B cell (primary cell): Measurements from ENCODE around the gene B4GALNT1. TPM values are rescaled to one million over a fixed set of nuclear protein-coding genes. Genes with fewer than 3 reads are reported as not detected.
A peak's percentile ranks its signal among the peaks of the same experiment; 100 is the strongest.

Experiments used
- ATAC-seq: fragments of 200-7000 bp; cut with Tn5 transposase; one replicate; pipeline ENCODE4 v1.10.0; 2021; ENCODE audit warnings: low read depth, mild to moderate bottlenecking, moderate number of reproducible peaks, moderate library complexity
- CTCF ChIA-PET: fragments of 350-600 bp; sonication (Branson Sonifier 250); formaldehyde crosslinking; loops from one replicate; lab custom pipeline; 2021; ENCODE audit warnings: antibody characterized with exemption, inconsistent platforms; lab: Charles Lee
- POLR2A ChIA-PET: fragments of 350-600 bp; sonication (Branson Sonifier 250); formaldehyde crosslinking; loops from one replicate; lab custom pipeline; 2021; ENCODE audit warnings: antibody characterized with exemption; lab: Charles Lee
- DNase-seq: peaks from one replicate; pipeline ENCODE4 v3.0.0; 2013
- H2AFZ ChIP-seq: 2 replicates; pipeline ENCODE4 v1.6.1; 2012; ENCODE audit warnings: mild to moderate bottlenecking, low read depth, low read length; ENCODE audit not compliant: insufficient read depth, poor library complexity, severe bottlenecking
- H3K27ac ChIP-seq, 2 donors: 1 replicate in 1 of 2; 2 replicates in 1 of 2; pipeline ENCODE4 v1.5.1; 2012 to 2013; ENCODE audit warnings: low read length in 2 of 2, mild to moderate bottlenecking in 2 of 2, moderate library complexity in 1 of 2
- H3K27me3 ChIP-seq, 4 experiments: fragments of 200-600 bp in 1 of 4; sonication (generic) in 1 of 4; replicated peaks in 1 of 4; 1 replicate in 2 of 4; 2 replicates in 2 of 4; pipeline versions ENCODE4 v1.6.1 to v1.7.0; 2013 to 2016; ENCODE audit warnings: low read length in 3 of 4, mild to moderate bottlenecking in 2 of 4, mixed read lengths in 1 of 4, moderate library complexity in 1 of 4; ENCODE audit not compliant: insufficient read depth in 4 of 4, control insufficient read depth in 3 of 4; ENCODE audit errors: control extremely low read depth in 1 of 4
- H3K36me3 ChIP-seq, 2 experiments: replicated peaks in 1 of 2; 1 replicate in 1 of 2; 2 replicates in 1 of 2; pipeline versions ENCODE4 v1.6.1 to v1.7.1; 2013; ENCODE audit warnings: low read length in 1 of 2; ENCODE audit not compliant: insufficient read depth in 2 of 2, control insufficient read depth in 1 of 2; ENCODE audit errors: control extremely low read depth in 1 of 2, extremely low read depth in 1 of 2
- H3K4me1 ChIP-seq, 2 donors: fragments of 200-600 bp in 1 of 2; sonication (generic) in 1 of 2; 1 replicate in 1 of 2; 2 replicates in 1 of 2; pipeline versions ENCODE4 v1.5.1 to v1.6.1; 2013 to 2017; ENCODE audit warnings: low read length in 2 of 2; ENCODE audit not compliant: control insufficient read depth in 2 of 2, insufficient read depth in 2 of 2
- H3K4me2 ChIP-seq: replicated peaks from 2 replicates; pipeline ENCODE3; 2012; ENCODE audit warnings: mild to moderate bottlenecking, low read depth, low read length; ENCODE audit not compliant: poor library complexity, severe bottlenecking
- H3K4me3 ChIP-seq, 5 experiments: fragments of 200-600 bp in 1 of 5; sonication (generic) in 1 of 5; 1 replicate in 3 of 5; 2 replicates in 2 of 5; pipeline versions ENCODE4 v1.5.1 to v1.7.0; 2011 to 2016; ENCODE audit warnings: low read length in 4 of 5, mild to moderate bottlenecking in 4 of 5, low read depth in 2 of 5, control low read depth in 1 of 5, moderate library complexity in 1 of 5; ENCODE audit not compliant: insufficient read depth in 1 of 5; ENCODE audit errors: control extremely low read depth in 1 of 5, extremely low read depth in 1 of 5
- H3K79me2 ChIP-seq: fragments of 200-600 bp; sonication (generic); one replicate; pipeline ENCODE4 v1.6.0; 2016; ENCODE audit warnings: low read length; ENCODE audit not compliant: control insufficient read depth, insufficient read depth
- H3K9ac ChIP-seq: fragments of 200-600 bp; sonication (generic); 2 replicates; pipeline ENCODE4 v1.6.1; 2017; ENCODE audit warnings: mild to moderate bottlenecking, low read length, moderate library complexity
- H3K9me3 ChIP-seq, 3 donors: one replicate each; pipeline versions ENCODE4 v1.6.1 to v1.7.1; 2013; ENCODE audit warnings: low read length in 2 of 3; ENCODE audit not compliant: control insufficient read depth in 2 of 3, insufficient read depth in 1 of 3; ENCODE audit errors: control extremely low read depth in 1 of 3
- H4K20me1 ChIP-seq: 2 replicates; pipeline ENCODE4 v1.6.0; 2012; ENCODE audit warnings: mild to moderate bottlenecking, low read length; ENCODE audit not compliant: insufficient read depth, control insufficient read depth, poor library complexity, severe bottlenecking
- H3K27ac Mint-ChIP-seq: one replicate; pipeline ENCODE4 v1.8.0; 2021; ENCODE audit warnings: mixed read lengths
- H3K27me3 Mint-ChIP-seq: one replicate; pipeline ENCODE4 v1.8.0; 2021; ENCODE audit warnings: mixed read lengths
- H3K4me1 Mint-ChIP-seq: one replicate; pipeline ENCODE4 v1.8.0; 2021; ENCODE audit warnings: mixed read lengths
- H3K4me3 Mint-ChIP-seq: one replicate; pipeline ENCODE4 v1.8.0; 2021; ENCODE audit warnings: mixed read lengths
- H3K9me3 Mint-ChIP-seq: one replicate; pipeline ENCODE4 v1.8.0; 2022; ENCODE audit warnings: mixed read lengths; ENCODE audit not compliant: insufficient read depth
- EZH2 ChIP-seq: IDR thresholded peaks from 2 replicates; pipeline ENCODE4 v1.6.1; 2012; ENCODE audit warnings: borderline replicate concordance, low read depth, mild to moderate bottlenecking, moderate library complexity, low read length; ENCODE audit not compliant: insufficient read depth, poor library complexity, severe bottlenecking
- WGBS: methylation state at CpG from one replicate; pipeline ENCODE4 v1.1.5; 2013; ENCODE audit warnings: missing lambda C conversion rate; ENCODE audit not compliant: insufficient coverage; 5-methylcytosine and 5-hydroxymethylcytosine counted together
- intact Hi-C: fragments of 100-400 bp; cut with micrococcal nuclease; formaldehyde crosslinking; loops from one replicate; pipeline ENCODE4 v1.10.0; 2022
- polyA plus RNA-seq: library from polyadenylated mRNA; depleted of rRNA; stranded (reverse); fragments of >200 nt; gene quantifications from 2 replicates; pipeline ENCODE4 v1.2.3, GENCODE V29; 2012
- total RNA-seq, 2 donors: library from RNA; stranded (reverse); fragments of 120-200 nt in 1 of 2; gene quantifications; 1 replicate in 1 of 2; 2 replicates in 1 of 2; pipeline versions ENCODE4 v1.2.3 to v1.2.4, GENCODE V29; 2013 to 2022
- TF ChIP-seq, protein P1 (sequence below): fragments of 200-600 bp; IDR thresholded peaks from one replicate; pipeline ENCODE4 v1.8.0; 2022; ENCODE audit warnings: antibody characterized with exemption, mild to moderate bottlenecking

B4GALNT1 gene
- total and polyA plus RNA-seq, 2 donors (not counting 1 experiment from before 2014, with no cell fraction given) = 0.04 to 0.22 TPM

DNA sequence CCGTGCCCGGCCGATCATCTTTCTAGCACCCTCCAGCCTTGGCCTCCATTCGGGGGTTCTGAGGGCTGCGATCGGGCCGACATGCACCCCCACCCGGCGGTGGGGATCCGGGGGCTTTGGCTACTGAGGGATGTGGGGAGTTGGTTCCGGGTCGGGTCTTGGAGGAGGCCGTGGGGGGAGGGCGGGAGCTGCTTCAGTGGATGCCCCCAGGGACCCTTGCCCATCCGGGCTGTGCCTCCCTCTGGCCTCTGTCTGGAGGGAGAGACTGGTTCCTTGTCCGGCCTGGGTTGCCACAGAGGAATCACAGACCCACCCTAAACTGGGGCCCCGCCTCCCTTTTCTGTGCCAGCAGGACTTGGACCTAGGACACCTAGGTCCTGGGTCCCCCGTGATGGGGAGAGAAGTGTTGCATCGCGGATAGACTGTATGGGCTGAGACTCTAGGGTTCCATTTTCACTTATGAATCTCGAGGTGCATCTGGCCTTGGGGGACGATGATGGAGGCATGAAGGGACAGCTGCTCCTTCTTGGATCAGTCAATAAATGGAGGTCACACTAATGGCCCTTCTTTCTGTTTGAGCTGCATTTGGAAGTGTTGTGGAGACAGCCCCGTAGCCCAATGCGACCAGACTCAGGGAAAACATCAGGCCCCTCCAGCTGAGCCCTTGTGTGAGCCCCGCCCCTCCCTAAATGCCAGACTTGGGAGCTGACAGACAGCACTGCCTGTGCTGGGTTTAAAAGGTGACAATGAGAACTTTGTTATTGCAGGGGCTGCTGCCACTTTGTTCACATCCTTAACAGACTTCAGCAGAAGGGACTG lies 27.8 kb downstream of the B4GALNT1 start:
- intact Hi-C loops = no loop called here
- Histone ChIP-seq H3K27me3 (peaks cover 0 to 46% (median 15%) of the 10 kb centered on the region in 4 experiments), H3K79me2 (no peaks in the 10 kb centered on the region), H4K20me1 (no peaks in the 10 kb centered on the region), H3K4me2 (peak overlapping the region; percentile 88), H2AFZ (peak overlapping the region; percentile 79), H3K9me3 (peaks cover 0 to 11% (median 0%) of the 10 kb centered on the region in 3 donors), H3K4me3 (peak overlapping the region in 4 of 5 experiments; percentile 38 to 62 (median 52)), H3K27ac (no peak overlapping the region), H3K9ac (peak overlapping the region; percentile 65), H3K36me3 (peaks cover 5 to 17% of the 10 kb centered on the region in 2 experiments), H3K4me1 (peaks cover 13 to 14% of the 10 kb centered on the region in 2 donors)
- ATAC-seq = peak; percentile 23
- no peak for DNase-seq
- Mint-ChIP-seq H3K4me3 (peak overlapping the region; percentile 82), H3K4me1 (peaks cover 22% of the 10 kb centered on the region), H3K9me3 (no peaks in the 10 kb centered on the region), H3K27ac (no peak overlapping the region), H3K27me3 (peaks cover 34% of the 10 kb centered on the region)
- ChIA-PET CTCF (interaction anchor here (0.5 to 12.6 kb wide), 3 partner anchors 15 to 66 kb away, joined by 3 to 97 read pairs (median 14); no protein-coding TSS in a partner anchor), POLR2A (interaction anchor here (0.6 to 0.7 kb wide), 3 partner anchors 14 to 947 kb away, joined by 3 to 4 read pairs (median 3); no protein-coding TSS in a partner anchor)
- WGBS = 28% methylated on average over 18 of the region's 25 CpGs
- TF ChIP-seq, protein P1, sequence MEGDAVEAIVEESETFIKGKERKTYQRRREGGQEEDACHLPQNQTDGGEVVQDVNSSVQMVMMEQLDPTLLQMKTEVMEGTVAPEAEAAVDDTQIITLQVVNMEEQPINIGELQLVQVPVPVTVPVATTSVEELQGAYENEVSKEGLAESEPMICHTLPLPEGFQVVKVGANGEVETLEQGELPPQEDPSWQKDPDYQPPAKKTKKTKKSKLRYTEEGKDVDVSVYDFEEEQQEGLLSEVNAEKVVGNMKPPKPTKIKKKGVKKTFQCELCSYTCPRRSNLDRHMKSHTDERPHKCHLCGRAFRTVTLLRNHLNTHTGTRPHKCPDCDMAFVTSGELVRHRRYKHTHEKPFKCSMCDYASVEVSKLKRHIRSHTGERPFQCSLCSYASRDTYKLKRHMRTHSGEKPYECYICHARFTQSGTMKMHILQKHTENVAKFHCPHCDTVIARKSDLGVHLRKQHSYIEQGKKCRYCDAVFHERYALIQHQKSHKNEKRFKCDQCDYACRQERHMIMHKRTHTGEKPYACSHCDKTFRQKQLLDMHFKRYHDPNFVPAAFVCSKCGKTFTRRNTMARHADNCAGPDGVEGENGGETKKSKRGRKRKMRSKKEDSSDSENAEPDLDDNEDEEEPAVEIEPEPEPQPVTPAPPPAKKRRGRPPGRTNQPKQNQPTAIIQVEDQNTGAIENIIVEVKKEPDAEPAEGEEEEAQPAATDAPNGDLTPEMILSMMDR = no peak
- TF ChIP-seq EZH2 = no peak
